IPS-18c (cell line): ENCODE measurements around the gene ARHGEF39.
A peak's percentile ranks its signal among the peaks of the same experiment; 100 is the strongest.
"Not testable (repeated sequence)": the region's sequence is repeated elsewhere in the genome, so short reads cannot be mapped to it uniquely, and the experiment has no call there.

ENCODE experiments used
- H3K4me3 ChIP-seq: 2 replicates; pipeline ENCODE4 v1.7.0; 2013; ENCODE audit warnings: low read depth, mild to moderate bottlenecking, low read length, moderate library complexity; ENCODE audit not compliant: insufficient read depth
- H3K9me3 ChIP-seq: one replicate; pipeline ENCODE4 v1.6.1; 2013; ENCODE audit warnings: mild to moderate bottlenecking, low read length, moderate library complexity; ENCODE audit not compliant: control insufficient read depth, insufficient read depth

ARHGEF39 gene

GRCh38 chr9:35616681-35617459 is 48.1 kb downstream of the ARHGEF39 start:
- H3K4me3 ChIP-seq: peak overlapping the region; percentile 61

DNA sequence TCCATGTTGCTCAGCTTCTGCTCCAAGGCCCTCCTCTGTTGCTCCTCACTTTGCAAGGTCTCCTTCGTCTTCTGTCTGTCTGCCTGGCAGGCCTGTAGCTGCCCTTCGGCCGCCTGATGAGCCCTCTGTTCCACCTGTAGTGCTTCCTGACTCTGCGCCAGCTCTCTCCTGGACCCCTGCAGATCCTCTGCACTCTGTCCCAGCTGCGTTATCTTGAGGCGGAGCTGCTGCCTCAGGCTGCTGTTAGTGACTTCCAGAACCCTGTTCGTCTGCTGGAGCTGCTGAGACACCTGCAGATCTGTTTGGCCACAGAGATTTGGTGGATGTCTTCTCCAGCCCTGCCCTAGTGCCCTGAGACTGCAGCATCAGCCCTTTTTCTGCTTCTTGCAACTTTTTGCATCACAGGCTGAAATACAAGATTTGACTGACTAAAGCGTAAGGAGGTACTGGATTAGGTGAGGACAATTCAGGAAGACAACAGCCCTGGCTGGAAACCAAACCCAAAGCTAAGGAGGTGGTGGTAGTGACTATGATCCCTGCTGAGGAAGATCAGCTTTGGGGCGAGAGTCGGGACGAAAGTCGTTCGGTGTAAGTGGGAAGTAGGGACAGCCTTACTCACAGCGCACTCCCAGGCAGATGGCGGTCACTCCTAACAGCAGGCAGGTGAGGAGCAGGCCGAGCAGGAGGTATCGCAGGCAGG is 48.9 kb downstream of the ARHGEF39 start:
- H3K9me3 ChIP-seq: no peaks in the 10 kb centered on the region
- peak overlapping the region; percentile 61 for H3K4me3 ChIP-seq

More at GRCh38 chr9:35616681-35617459, 48.1 kb downstream of the ARHGEF39 start:
- no peaks in the 10 kb centered on the region for H3K9me3 ChIP-seq

- Histone ChIP-seq H3K9me3 (no peaks in the 10 kb centered on the region), H3K4me3 (no peak overlapping the region)
Observed at GRCh38 chr9:35612843-35613242, 52.2 kb downstream of the ARHGEF39 start.

DNA sequence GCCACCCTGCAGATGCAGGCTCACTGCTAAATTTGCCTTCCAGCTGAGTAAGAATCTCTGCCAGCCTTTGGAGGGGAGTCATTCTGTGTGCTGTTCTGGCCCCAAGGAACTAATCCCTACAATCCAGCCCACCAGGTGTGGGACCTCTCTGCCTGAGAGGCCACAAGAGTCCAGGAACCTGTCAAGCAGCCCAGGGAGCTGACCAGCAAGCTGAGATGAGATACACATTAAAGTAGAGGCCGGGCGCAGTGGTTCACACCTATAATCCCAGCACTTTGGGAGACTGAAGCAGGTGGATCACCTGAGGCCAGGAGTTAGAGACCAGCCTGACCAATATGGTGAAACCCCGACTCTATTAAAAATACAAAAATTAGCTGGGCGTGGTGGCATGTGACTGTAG is 52.9 kb downstream of the ARHGEF39 start:
- not testable (repeated sequence) for H3K9me3 ChIP-seq, H3K4me3 ChIP-seq

DNA sequence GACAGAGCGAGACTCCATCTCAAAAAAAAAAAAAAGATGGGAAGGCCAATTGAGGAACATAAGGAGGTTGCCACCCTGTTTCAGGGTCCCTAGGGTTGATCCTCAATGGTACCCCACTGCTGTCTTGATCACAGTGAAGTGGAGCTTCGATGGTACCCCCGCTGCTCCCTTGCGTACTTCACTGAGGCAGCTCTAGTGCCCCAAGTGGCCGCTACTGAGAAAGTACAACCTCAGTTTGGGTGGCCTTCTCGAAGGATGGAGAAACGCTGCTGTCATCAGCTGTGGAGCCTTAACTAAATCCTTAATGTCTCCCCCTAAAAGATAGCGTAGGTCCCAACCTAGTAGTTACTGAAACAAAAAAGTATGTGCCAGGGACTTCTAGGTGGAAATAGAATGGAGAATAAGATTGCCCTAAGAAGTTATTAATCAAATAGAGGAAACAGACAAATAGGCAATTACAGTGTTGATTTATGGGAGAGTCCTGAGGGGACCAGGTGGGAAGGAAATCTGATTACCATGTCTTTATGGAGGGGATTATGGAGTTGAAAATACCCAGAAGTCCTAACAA is 53.7 kb downstream of the ARHGEF39 start:
- Histone ChIP-seq H3K4me3 (no peak overlapping the region), H3K9me3 (no peaks in the 10 kb centered on the region)

- Histone ChIP-seq H3K9me3 (no peaks in the 10 kb centered on the region), H3K4me3 (no peak overlapping the region)
Observed at GRCh38 chr9:35609820-35610163, 55.2 kb downstream of the ARHGEF39 start.
